ENCODE results near the gene PRKCB.

- no peak for TF ChIP-seq POLR2AphosphoS5 (IDR thresholded peaks at IDR 0.05; ENCODE audit: low read depth, low read length)
- no peak for TF ChIP-seq TAF1 (IDR thresholded peaks at IDR 0.05; ENCODE audit: borderline replicate concordance, insufficient read depth, low read length)
- TF ChIP-seq SIN3A (IDR thresholded peaks at IDR 0.05; ENCODE audit: borderline replicate concordance, insufficient read depth, low read length), result no peak
- TF ChIP-seq REST (IDR thresholded peaks at IDR 0.05; ENCODE audit: insufficient read depth in 1 of 2, low read depth in 2 of 2, low read length in 2 of 2), result no peak
- no peak for TF ChIP-seq FOXP2 (optimal IDR thresholded peaks at IDR 0.05; ENCODE audit: borderline replicate concordance, extremely low read depth, extremely low read length, insufficient read depth)
Observed at GRCh38 chr16:23865853-23866252, 30.1 kb downstream of the PRKCB start.

Measured in PFSK-1 (cell line).